GDM1 (cell line): ENCODE measurements around the gene NACC1.

Source experiments
- DNase-seq: peaks from one replicate; lab custom pipeline; 2025; lab: John Stamatoyannopoulos, UW

The NACC1 gene

DNA sequence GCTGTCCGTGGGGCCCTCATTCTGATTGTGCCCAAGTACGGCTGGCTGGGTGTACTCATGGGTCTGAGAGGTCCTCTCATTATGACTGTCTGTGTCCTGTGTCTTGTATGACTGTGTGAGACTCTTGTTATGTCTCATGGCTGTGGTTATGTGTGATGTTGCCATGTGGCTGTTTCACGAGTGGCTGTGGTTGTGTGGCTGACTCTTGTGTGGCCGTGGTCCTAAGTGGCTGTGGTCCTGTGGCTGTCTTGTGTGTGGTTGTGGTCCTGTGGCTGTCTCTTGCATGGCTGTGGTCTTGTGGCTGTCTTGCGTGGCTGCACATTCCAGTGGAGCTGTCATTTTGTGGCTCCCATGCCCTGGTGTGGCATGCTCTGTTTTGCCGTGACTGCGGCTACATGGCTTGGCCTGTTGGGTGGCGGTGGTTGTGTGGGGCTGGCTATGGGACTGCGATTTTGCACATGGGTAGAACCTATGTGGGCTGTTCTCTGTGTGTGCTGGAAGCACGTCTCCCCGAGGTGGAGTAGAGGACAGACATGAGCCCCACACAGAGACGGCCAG is 18.0 kb upstream of the NACC1 start:
- peak; percentile 63 for DNase-seq

DNA sequence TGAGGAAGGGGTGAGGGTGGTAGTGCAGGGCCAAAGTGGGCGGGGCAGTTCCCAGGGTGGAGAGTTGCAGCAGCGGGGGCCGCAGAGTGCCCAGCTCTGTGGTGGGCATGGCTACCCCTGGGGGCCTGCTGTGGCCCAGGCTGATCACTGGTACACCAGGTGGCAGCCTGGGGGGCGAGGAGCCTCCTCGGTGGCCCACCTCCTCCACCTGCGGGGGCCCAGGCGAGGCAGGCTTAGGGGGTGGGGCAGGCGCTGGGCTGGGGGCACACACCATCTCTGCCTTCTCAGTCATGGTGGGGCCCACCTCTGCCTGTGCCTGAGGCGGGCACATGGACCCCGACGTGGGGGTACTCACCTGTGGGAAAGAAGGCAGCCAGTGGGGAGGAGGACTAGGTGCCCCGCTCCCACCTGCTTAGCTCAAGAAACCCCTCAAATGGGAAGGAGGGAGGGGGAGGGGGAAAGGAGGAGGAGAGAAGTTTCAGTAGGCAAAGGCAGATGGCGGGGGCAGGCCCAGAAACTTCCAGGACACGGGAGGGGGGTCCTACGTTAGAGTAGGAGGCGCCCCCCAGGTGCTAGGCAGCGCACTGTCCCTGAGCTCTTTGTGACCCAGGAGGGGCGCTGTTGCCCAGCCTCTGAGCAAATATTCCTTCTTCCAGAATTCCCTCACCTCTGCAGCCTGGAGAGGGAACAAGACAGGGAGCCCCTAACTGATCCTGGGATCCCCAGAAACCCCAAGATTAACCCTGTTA is 17.0 kb upstream of the NACC1 start:
- no peak for DNase-seq

DNA sequence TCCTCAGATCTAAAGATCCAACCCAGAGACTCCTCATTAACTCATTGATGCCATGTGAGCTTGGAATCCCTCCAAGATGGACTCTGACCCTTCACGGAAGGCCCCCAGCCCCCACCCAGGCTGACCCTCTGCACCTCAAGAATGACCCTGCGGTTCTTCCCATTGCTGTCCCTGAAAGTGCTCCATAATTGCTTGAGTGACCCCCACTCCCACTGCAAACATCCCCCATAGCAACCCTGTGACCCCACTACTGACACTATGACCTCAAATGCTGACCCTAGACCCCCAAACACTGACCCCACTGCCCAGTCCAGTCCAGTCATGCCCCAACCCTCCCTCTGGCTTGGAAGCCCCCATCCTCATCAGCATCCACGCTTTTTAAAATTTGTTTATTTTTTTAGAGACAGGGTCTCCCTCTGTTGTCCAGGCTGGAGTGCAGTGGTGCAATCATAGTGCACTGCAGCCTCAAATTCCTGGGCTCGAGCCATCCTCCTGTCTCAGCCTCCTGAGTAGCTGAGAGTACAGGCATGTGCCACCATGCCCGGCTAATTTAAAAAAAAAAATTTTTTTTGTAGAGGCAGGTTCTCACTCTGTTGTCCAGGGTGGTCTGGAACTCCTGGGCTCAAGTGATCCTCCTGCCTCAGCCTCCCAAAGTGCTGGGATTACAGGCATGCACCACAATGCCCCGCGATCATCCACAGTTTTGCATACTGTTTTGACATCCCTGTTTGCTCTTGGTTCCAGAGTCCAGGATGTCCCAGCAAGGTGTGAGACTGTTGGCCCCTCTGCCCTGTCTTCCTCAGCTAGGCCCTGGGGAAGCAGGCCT is 16.3 kb upstream of the NACC1 start:
- no peak for DNase-seq

DNA sequence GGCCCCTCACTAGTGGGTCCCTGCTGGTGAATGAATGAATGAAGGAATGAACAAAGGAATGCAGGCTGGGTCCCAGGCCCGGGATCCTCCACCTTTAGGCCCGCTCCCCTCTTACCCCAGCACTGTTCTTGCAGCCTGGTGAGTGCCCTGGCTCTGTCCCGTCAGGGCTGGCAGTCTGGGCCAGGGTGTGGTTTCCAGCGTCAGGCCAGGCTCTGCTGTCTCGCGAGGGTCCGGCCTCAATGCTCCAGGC is 15.7 kb upstream of the NACC1 start:
- DNase-seq, result no peak

DNA sequence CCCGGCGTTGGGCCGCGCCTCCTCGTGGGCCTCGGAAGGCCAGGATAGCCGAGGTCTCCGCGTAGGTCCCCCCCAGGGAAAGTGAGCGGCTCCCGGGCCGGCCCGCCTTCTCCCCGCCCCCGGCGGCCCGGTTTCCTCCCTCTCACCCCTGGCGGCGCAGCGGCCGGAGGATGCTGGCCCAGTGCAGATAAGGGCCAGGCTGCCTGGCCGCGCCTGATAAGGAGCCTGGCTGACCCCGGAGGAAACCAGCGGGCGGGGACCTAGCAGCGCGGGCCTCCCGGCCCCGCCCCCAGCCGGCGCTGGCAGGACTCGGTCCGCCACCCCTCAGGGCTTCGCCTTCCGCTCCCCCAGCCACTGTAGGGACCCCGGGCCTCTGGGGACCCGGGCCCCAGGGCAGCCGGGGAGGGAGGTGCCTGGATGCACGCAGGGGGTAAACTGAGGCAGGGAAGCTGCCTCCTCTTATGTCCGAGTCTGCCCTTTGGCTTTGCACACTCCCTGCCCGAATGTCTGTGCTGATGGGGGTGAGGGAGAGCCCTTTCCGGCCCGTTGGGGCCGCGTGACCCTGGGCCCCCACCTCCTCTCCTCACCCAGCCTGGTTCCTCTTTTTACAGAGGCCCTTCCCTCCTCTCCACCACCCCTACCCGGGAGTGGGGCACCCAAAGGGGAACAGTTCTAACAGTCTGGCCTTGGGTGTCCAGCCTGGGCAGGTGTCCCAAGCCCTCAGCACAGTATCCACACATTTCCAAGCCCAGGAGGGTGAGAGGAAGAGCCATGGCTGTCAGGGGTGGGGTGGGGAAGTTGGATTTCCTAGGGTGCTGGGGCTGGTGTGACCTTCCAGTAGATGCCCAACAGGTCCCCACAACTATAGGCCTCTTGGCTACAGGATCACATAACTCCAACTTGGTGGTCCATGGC is 15.1 kb upstream of the NACC1 start, which contains the start of gene LYL1:
LYL1 (minus strand) TSS at position 193 of the 915 bp plus-strand sequence. CDS start 1,687 bp downstream, outside the sequence.
- DNase-seq, result peak; percentile 97

DNA sequence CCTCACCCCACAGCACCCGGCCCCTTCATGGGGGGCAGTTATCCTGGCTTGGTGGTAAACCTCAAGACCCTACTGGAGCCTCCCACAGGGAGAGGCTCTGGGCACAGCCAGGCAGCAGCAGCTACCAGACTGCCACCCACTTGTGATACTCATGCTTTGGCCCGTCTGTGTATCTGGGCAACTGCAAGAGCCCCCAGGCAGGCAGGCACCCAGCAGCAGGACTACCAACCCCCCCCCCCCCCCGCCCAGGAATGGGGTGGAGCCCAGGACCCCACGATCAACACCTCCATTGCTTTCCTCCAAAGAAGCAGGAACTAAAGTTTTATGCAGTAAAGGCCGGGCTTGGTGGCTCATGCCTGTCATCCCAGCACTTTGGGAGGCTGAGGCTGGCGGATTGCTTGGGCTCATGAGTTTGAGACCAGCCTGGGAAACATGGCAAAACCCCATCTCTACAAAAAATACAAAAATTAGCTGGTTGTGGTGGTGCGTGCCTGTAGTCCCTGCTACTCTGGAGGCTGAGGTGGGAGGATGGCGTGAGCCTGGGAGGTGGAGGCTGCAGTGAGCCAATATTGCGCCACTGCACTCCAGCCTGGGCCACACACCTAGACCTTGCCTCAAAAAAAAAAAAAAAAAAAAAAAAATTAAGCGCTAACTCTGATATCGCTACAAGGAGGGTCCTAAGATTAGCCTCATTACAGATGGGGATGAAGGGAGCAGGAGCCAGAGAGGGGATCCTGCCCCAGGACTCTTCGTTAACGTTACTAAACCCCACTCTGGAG is 14.3 kb upstream of the NACC1 start:
- DNase-seq, result peak; percentile 50

DNA sequence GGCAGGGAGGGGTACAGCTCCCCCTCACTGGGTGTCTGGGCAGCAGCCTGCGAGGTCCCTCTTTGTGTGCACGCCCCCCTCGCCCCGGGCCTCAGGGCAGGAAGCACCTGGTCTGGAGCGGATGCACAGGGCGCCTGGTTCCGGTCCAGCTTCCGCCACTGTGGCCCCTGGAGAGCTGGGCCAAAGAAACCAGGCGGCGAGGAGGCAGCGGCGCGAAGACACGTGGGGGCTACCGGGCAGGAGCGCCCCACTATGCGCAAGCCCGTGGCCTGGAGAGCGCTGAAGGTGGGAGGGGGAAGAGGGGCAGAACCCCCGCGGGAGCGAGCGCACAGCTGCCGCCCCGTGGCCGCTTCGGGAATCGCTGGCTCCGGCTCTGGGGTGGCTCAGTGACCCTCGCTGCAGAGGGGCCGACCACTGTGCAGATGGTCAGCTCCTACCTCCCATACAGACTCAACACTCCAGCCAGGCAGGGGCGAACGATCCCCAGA is 13.7 kb upstream of the NACC1 start:
- DNase-seq, result peak; percentile 98

DNA sequence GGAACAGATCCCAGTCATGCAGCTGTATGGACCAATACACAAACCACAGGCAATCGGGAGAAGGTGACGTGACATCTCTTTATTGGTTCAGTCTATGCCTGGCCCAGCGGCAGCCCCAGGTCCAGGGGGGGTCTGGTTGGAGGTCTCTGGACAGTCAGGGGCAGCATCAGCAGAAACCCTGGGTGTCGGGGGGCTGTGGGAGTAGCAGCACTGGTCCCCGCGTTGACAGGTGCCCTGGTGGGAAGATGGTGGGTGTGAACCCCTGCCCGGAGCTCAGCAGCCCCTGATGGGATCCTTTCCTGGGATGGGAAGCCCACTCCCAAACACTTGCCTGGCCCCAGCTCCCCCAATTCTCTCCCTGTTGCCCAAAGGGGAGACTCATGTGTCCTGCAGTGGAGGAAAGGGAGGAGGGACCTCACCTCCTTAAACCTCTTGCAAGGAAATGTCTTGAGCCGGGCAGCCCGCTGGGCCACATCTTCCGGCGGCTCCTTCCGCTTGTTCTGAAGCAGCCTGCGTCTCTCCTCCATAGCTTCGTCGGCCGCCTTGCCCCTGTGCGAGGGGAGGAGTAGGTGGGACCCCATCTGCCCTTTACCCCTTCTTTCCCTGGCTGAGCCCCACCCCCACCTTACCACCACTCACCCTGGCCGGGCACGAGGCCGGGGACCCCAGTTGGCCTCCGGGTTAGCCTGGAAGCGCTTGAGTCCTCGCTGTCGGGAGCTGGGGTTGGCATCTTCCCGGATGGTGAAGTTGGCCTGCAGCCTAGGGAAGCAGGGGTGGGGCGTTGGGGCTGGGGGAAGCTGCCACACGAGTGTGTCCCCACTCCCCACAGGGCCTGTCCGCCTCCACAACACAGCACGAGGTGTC is 13.0 kb upstream of the NACC1 start:
- peak; percentile 45 for DNase-seq

DNA sequence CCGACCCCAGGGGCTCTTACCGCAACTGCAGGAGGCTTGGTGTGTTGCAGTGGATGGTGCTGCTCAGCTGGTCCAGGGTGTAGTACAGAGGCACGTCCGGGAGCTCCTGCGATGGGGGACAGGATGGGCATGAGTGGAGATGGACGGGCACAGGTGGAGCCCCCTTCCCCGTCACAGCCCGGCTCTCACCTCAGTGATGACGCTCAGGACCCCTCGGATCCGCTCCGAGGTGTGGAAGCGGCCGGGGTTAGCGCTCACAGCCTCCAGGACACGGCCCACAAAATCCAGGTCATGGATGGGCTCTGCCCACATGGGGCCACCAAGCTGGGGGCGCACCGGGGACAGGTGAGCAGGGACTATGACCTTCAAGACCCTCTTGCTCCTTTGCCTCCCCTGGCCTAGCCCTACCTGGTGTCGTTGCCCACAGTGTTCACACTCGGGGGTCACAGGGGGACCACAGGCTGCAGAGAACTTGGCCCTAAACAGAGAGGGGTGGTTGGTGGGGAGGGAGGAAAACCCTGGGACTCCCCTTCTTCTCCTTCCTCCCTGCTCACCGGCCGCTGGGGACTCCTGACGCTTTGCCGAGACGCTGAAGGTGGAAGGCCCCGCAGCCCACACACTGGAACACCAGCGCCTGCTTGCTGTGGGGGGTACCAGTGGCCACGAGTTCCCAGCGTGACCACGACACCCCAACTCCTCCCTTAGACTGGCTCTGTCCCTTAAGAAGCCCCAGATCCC is 8.5 kb upstream of the NACC1 start:
- no peak for DNase-seq

DNA sequence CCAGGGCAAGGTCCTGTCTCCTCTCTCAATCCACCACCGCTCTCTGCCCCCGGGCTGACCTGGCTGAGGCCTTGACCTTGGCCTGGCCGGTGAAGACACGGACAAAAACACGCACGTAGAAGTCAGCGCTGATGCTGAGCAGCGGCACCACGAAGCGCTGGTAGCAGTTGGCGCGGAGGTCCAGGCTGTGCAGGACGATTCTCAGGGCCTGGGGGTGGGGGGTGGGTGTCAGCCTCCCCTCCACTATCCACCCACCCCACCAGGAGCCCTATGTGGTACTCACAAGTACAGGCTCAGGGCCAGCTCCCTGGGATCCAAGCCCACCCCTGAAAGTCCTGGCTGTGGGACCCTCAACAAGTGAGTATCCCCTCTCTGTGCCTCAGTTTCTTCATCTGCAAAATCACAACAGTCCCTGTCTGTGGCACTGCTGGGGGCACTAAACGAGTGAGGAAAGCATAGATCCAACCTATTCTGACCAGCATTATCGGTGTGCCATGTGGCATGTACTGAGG is 7.9 kb upstream of the NACC1 start:
- no peak for DNase-seq

DNA sequence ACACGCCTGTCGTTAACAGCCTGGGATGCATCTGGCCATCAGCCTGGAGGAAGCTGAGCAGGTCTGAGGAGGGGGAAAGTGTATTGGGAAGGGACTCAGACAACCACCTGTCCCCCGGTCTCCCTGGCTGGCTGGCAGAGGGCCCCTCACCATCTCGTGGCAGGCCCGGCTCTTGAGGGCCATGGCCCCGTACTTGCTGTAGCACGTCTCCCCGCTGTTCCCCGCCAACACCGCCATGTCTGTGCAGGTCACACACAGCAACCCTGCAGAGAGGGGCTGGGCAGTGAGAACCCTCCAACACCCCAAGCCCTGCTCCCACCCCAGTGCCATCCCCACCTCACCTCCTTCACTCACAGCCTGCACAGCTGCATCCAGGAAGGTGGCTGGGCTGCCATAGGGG is 5.5 kb upstream of the NACC1 start:
- no peak for DNase-seq

DNA sequence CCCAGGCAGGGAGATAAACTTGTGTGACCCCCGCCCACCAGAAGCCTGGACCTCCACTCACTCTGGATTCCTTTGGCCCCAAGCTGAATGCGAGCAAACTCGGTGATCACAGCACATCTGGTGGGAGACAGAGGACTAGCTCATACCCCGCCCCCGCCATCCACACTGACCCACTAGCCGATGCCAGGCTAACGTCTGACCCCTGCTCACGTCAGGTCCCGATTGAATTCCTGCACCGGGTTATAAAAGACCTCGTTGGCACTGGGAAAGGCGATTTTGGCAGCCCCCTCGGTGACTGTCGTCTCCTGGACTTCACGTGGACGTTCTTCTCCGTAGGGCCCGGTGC is 2.2 kb upstream of the NACC1 start:
- DNase-seq, result no peak

DNA sequence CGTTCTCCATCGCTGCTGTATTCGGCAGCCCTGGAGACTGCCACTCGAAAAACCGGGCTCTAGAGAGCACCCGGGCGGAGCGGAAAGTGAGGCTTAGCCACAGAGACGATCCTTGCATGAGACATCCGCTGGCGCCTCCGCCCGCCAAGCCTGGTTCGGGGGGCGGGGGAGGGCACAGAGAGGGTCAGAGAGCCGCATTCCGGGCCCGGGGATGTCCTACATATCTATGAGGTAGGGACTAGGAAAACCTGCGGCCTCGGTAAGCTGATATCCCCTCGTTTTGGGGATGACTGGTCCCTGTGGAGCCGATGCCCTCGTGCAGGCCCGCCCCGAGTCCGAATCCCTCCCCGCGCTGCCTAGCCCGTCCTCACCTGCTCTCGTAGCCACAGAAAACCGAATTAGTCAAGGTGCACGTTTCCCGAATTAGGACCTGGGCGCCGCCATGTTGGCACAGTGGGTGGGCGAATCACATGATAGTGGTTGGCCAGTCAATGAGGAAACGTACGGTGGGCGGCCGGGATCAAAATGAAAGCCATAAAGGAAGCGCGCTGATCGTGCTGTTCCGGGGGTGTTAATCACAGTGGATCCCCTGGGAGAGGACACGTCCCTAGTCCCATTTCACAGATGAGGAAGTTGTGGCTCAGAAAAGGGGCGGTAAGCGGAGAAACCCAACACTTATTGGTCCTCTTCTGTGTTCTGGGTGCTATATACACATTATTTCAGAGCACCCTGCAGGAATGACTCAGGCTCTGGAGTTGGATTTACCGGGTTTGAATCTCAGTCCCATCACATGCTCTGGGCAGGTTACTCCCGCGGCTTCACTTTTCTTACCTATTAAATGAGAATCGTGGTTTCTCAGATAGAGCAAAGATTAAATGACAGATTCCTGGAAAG is 1.5 kb upstream of the NACC1 start, which contains the start of gene TRMT1:
TRMT1 (minus strand) TSS at position 459 of the 894 bp plus-strand sequence; CDS start at position 118, 341 bp downstream.
- DNase-seq, result peak; percentile 83

DNA sequence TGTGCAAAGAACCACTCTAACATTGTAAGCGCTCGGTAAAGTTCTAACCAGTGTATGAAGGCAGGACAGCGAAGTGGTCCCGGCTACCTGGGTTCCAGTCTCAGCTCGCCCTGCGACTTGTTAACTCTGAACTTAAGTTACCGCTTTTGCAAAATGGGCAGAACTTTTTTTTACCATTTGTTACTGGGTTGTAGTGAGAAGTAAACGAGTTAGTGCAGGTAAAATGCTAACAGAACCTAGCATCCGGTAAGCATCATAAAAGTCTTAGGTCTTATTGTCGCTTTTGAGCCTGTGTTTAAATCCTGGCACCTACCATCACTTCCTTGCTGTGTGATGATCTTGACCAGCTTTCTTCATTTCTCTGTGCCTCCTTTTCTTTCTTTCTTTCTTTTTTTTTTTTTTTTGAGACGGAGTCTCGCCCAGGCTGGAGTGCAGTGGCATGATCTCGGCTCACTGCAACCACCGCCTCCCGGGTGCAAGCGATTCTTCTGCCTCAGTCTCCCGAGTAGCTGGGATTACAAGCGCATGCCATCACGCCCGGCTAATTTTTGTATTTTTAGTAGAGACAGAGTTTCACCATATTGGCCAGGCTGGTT is 790 bp upstream of the NACC1 start:
- DNase-seq, result no peak

DNA sequence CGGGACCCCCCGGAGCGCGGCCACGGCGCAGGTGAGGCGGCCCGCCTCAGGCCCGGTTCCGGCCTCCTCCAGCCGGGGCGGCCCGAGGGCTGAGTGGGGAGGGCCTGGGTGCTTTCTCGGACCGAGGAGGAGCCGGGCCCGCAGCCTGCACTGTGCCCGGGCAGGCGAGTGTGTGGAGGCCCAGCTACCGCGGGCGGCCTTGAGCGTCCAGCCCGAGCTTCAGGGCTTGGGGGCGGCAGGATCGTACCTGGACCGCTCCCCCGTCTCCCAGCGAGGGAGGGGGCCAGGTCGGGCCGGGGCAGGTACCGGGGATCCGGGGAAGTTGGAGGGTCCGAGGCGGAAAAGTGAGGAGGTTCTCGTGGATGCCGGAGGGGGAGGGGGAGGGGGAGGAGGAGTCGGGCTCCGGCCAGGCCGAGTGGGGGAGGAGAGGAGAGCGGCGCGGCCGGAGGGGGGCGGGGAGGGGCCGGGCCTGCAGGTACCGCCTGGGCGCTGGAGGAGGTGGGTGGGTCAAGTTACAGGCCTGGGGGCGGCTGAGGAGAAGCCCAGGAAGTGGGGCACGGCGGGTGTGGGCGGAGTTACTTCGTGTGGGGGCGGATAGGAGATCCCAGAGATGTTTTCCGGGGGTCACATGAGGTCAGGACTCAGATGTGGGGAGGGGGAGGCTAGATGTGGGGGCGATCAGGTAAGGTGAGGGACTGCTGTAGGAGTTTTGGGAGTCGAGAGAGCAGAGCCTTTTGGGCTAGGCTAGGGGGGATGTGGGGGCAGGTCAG is 545 bp downstream of the NACC1 start:
- DNase-seq, result no peak

DNA sequence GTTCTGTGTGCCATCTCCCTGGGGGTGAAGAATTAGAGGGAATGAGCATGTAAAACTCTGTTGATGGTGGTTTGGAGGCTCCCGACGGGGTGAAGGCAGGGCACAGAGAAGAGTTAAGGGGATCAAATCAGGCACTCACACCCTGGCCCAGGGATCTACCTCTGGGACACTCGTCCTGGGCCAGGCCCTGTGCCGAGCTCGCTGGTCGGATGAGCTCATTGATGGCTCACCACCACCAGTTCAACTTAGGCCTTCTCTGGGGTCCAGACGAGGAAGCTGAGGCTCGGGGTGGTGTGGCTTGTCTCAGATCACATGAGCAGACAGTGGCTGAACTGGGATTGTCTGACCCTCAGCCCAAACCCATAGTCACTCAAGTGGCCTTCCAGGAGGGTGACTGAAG is 1.6 kb downstream of the NACC1 start:
- no peak for DNase-seq

DNA sequence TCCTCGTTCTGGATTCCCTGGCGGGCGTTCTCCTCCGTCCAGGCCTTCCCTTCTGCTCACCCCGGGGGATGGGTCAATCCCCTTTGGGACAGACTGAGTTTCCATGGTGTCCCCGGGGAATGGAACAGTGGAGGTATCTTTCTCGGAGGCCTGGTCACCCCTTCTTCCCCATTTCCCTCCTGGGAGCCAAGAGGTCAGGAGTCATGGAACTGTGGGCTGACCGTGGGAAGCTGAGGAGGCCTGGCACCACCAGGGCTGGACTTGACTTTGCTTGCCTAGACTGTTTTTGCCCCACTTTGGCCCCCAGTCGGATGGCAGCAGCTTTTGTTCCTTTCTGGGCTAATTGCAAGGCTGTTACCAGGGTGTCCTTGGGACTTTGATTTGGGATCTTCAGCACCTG is 2.0 kb downstream of the NACC1 start:
- DNase-seq, result no peak
